HG02870 (cell line): ENCODE results near the gene MTURN.
"Not testable (repeated sequence)": the region's sequence is repeated elsewhere in the genome, so short reads cannot be mapped to it uniquely, and the experiment has no call there.

Experiments
- ATAC-seq: cut with Tn5 transposase; IDR thresholded peaks from one replicate; pipeline ENCODE4 v1.9.1; 2021; ENCODE audit warnings: mild to moderate bottlenecking, moderate library complexity; ENCODE audit not compliant: unreplicated experiment

The MTURN gene

DNA sequence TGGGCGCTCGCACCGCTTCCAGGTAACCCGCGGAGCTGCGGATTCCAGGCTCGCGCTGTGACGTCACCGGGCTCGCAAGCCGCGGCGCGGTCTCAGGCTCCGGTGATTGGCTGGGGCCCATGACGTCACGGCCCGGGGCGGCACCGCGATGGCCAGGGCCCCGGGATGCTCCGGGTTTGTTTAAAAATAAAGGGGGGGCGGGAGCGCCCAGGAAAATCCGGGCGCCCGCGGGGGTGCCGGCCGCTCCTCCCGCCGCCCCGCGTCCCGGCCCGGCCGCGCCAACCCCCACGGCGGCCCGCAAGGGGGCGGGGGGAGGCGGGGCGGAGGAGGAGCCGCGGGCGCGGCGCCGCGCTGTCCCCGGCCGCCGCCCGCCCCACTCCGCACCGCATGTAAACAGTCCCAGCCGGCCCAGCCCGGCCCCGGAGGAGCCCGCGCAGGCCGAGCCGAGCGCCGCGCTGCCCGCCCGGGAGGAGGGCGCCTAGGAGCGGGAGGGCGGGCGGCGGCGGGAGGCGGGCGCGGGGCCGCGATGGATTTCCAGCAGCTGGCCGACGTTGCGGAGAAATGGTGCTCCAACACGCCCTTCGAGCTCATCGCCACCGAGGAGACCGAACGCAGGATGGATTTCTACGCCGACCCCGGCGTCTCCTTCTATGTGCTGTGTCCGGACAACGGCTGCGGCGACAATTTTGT is at the start of gene MTURN:
Gene MTURN (plus strand): TSS at position 376 of the 690 bp plus-strand sequence. CDS start 151 bp downstream, at position 527.
- peak; percentile 88 for ATAC-seq

DNA sequence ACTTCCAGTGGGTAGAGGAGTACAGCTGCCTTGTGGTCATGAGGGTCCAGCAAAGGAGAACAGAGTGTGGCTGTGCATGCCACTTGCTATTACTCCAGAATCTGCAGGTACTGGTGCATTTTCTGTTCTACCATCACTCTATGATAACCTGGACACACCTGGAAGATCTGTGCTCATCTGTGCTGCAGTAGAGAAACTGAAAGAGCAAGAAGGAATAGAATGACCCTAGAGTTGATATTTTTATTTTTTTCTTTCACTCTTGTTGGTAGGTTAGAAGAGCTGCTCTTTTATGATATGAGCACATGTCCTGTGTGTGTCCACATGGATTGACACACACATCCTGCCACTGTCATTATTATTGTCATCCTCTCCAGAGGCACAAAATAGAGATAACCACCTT is 48.3 kb upstream of the MTURN start:
- ATAC-seq, result no peak

DNA sequence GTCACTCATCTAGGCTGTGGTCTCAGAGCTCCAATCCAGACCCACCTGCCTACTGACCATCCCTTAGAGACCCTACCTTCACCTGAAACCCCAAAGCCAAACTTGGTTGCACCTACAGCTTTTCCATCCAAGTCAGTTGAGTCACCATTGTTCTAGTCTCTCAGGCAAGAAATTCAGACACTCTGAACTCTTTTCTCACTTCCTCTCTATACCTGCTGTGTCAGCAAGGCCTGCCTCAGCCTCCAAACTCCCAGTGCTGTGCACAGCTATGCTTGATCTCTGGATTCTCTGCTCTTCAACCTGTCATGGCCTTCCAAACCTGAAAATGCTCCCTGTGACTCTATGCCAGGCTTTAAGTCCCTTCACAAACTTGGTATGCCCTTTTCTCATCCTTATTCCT is 47.4 kb upstream of the MTURN start:
- ATAC-seq, result no peak

DNA sequence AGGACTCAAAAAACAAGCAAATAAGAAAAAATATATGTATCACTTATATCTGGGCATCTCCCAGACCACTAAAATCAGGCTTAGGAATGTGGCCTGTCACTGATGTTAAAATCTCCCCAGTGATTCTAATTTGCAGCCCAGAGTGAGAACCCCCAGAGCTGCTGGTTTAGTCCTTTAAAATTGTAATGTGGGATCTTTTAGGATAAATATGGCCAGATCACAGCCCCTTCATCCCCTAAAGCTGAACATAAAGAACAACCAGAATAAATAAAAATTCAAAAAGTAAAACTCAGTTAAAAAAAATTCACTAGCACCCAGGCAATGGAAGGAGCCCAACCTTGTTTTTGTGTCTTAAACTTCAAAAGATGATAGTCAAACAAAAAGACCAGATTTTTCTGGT is 46.4 kb upstream of the MTURN start:
- ATAC-seq, result no peak

DNA sequence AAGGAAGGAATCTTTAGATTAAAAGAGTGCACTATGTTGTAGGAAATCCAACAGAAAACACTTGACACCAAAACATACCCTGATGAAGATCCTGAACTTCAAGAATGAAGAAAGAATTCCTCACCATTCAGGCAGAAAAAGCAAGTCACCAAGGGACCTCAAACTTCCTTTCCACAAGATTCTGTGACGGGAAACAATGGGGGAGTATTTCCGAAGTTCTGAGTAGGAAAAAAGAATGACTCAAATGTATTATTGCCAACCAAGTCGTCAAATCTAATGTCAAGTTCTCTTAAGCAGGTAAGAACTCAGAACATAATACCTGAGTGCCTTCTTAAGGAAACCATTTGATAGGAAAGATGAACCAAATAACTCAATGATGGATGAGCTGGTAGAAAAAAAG is 44.7 kb upstream of the MTURN start:
- no peak for ATAC-seq

DNA sequence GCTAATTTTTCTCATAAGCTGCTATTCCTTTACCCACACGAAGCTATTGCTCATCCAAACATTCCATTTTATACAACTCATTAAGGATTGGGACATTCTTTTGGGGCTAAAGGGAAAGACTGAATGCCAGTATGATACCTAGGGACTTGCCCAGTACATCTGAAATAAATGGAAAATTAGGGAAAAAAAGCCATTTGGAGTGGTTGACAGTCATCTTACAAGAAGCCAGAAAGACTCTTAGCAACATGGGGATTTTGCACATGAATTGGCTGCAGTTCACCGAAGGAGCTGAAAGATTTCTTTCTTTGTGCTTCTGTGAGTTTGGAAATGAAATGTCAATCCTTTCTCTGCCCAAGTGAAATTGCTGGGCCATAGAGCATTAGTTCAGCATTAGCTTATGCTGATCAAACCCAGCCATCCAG is 43.3 kb upstream of the MTURN start:
- ATAC-seq, result no peak

DNA sequence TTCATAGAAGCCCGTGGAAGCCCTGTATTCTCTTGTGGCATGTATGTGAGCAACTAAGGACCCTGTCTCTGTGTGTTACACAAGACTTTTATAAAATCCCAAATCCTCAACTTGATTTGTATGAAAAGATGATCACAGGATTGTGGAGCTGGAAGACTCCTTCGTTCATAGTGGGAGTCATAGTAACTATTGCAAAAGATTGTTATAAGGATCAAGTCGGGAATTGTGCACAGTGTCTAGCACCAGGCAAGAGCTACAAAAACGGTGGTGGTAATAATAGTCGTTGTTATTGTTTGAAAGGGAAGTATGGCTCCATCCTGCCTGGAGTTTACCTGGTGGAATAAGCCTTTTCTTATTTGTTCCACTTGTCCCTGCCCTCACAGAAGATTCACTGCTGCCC is 42.8 kb upstream of the MTURN start:
- ATAC-seq, result no peak

DNA sequence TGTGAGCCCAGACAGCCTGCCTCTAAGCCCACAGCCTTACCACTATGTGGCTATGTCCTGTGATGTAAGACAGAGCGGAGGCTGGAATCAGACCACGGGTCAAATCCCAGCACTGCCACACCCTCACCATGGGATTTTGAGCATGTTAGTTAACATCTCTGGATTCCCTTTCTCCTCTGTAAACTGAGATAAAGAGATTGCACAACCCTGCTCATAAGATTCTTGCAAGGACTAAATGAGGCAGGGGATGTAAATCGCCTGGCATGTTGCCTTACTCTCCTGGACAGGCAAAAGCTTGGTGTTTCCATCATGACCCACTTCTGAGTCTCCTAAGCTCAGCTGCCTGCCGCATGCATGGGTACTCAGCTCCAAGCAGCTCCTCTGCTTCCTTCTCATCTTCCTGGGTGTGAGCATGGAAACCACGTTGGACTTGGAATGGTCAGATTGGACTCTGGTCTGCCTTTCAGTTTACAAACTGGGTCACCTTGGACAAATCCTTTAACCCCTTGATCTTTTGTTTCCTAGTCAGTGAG is 41.3 kb upstream of the MTURN start:
- ATAC-seq, result no peak

DNA sequence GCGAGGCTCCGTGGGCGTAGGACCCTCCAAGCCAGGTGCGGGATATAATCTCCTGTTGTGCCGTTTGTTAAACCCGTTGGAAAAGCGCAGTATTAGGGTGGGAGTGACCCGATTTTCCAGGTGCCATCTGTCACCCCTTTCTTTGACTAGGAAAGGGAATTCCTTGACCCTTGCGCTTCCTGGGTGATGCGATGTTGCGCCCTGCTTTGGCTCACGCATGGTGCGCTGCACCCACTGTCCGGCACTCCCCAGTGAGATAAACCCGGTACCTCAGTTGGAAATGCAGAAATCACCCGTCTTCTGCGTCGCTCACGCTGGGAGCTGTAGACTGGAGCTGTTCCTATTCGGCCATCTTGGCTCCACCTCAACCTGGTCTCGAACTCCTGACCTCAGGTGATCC is 36.2 kb upstream of the MTURN start:
- not testable (repeated sequence) for ATAC-seq

DNA sequence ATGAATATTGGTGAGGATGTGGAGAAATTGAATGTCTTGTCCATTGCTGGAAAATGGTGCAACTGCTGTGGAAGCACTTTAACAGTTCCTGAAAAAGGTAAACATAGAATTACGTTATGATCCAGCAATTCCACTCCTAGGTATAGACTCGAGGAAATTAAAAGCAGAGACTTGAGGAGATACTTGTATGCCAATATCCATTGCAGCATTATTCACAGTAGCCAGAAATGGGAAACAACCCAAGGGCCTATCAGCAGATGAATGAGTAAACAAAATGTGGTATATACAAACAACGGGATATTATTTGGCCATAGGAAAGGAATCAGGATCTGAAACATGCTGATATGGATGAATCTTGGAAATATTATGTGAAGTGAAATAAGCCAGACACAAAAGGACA is 32.5 kb upstream of the MTURN start:
- no peak for ATAC-seq

DNA sequence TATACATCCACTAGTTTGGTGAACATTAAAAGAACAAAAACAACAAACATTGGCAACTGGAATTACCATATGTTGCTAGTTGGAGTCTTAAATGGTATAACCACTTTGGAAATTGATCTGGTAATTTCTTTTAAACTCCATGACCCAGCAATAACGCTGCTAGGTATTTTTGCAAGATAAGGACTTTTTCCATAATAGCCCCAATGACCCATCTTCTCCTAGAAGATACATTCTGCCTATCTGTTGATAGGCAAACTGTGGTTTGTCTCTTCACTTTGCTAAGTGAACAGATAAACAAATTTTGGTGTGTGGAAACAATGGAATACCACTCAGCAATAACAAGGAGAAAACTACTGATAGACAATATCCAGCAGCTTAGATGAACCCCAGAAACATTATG is 30.6 kb upstream of the MTURN start:
- ATAC-seq, result no peak

DNA sequence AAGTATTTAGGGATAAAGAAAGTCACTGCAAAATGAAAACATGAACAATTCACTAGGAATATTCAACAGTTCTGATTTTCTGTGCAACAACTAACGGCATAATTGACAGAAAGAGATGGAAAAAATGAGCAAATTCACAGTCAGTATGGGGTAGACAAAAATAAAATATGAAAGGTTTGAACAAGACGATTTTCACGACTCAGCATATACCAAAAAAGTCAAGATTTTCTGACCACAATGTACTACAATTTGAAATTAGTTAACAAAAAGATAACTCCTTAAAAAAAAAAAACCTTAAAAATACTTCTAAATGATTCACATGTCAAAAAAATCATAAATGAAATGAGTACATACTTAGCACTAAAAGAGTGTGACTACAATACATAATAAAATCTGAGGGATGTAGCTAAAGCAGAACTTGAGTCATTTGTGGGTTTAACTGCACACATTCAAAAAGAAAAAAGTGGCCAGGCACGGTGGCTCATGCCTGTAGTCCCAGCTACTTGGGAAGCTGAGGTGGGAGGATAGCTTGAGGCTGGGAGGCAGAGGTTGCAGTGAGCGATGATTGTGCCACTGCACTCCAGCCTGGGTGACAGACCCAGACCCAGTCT is 22.6 kb upstream of the MTURN start:
- ATAC-seq, result no peak

DNA sequence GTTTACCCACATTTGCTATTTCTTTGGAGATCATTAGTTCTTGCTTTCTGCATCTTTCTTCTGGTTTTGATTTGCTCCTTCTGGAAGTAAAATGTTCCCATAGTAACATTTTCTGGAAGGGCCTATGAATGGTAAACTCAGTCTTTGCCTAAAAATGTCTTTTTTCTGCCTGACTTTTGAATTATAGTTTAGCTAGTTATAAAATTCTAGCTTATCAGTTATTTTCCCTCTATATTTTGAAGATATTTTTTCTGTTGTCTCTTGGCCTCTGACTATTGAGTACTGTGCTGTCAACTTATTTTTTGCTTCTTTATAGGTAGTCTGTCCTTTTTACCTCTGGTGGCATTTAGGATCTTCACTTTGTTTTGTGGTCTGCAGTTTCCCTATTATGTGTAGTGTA is 21.6 kb upstream of the MTURN start:
- no peak for ATAC-seq

DNA sequence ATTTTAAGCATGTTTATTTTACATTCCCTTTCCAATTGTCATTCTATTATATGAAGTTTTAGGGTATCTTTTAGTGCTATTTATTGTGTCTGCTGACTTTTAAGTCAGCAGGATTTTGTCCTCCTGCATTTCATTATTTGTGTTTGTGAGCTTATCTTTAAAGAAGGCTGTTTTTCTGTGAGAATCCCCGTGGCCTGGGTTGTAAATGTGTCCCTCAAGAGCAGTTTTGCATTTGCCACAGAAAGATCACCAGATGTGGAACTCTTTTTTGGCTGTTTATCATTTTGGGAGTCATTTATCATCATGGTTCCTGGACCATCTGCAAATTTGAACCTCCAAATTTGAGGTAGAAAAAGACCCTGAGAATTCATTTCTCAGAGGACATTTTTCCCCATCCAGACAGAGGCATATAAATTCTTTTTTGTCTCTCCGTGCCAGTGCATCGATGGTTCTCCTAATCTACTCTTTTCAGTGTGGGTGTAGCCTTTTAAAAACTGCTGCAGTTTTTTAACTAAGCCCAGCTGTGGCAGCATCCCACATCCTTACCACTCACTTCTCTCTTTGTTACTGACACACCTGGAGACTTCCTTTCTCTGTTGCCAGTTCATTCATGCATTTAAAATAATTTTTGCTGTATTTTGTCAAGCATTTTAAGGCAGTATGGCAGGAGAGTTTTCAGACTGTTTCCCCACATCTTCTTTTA is 20.1 kb upstream of the MTURN start:
- no peak for ATAC-seq

DNA sequence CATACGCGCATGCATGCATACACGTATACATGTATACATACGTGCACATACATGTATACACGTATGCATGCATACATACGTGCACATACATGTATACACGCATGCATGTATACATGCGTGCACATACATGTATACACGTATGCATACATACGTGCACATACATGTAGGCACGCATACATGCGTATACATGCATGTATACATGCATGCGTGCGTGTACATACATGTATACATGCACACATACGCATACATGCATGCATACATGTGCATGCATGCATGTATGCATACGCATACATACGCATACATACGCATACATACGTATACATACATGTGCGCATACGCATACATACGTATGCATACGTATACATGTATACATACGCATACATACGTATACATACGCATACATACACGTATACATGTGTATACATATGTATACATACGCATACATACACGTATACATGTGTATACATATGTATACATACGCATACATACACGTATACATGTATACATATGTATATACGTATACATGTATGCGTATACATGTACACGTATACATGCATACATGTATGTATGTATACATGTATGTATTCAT is 19.0 kb upstream of the MTURN start:
- no peak for ATAC-seq

DNA sequence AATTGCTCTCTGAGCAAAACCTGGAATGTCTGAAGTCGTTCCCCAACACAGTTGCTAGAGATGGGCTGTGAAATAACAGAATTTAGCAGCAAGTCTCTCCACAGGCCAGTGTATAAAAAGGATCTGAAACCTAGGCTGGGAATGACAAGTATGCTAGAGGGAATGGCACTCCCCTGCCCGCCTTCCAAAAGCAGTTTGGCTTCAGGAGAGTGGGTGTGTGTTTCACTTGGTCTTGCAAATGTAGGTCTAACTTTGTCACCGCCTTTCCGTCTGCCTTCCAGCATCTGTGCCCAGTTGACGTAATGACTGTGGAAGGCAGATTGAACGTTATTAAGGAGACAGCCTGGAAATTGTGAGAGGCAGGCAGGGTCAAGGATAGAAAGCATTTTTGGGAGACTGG is 18.0 kb upstream of the MTURN start:
- ATAC-seq, result no peak

DNA sequence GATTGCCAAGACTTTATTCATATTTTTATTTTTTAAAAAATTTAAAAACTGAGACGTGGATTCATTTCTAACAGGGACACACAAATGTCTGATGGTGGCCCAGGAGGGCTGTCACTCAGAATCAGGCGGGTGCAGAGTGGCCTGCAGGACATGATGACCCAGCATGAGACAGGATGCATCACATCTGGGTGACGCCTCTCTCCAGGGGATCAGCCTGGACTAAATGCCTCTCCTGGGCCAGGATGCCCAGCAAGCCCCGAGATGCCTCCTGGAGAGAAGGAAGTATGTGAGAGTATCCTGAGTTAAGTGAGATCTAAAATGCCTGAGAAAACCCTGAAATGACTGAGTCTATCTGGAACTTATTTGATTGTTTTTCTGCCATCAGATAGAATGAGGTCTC is 16.9 kb upstream of the MTURN start:
- no peak for ATAC-seq

DNA sequence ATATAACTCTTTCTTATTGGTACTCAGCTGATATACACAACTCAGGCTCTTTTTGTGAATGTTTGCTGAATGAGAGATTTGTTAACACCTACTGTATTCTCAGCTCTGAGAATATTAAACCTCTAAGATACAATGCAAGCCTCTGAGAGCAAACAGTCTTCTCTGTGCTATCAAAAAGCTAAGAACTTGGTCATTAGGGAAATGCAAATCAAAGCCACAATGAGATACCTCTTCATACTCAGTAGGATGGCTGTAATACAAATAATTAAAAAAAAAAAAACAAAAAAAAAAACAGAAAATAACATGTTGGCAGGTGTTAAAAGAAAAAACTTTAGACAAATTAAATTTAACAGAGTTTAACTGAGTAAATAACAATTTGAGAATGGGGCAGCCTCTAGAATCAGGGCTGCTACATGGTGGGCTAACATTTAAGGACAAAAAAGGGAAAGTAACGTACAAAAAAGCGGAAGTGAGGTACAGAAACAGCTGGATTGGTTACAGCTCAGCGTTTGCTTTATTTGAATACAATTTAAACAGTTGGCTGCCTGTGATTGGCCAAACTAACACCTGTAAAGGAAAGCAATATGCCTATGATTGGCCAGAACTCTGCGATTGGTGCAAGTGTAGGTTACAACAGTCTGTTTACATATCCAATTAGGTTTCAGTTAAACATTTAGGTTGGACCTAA is 14.8 kb upstream of the MTURN start:
- ATAC-seq, result no peak

DNA sequence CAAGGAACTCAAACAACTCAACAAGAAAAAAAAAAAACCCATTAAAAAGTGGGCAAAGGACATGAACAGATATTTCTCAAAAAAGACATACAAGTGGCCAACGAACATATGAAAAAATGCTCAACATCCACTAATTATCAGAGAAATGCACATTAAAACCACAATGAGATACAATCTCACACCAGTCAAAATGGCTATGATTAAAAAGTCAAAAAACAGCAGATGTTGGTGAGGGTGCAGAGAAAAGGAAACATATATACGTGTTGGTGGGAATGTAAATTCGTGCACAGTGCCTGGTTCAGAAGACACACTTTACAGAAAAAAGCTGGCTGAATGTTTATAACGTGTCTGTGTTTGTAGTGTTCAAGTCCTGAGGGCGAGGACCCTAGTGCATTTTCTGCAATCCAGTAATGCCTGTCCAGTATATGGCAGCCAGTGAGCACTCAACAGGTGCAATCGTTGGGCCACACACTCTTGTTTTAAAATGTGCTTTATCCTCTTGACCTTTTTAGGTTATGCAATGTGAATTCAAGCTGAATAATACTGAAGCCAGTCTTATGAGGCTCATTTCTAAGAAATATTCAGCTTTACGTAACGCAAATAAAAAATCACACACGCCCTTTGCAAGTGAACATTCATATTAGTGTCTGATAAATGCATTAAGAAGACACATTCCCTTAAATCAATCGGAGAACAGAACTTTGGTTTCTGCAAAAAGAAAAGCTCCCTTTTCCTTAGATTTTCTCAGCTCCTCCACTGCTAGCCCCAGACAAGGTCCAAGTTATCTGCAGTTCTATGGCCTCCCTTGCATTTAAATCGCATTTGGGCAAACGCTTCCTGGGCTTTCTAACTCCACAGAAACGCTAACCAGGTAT is 813 bp upstream of the MTURN start:
- no peak for ATAC-seq
